Myometrial cell (primary cell): ENCODE measurements around the gene C1RL. TPM values are rescaled to one million over a fixed set of nuclear protein-coding genes. Genes with fewer than 3 reads are reported as not detected.

Source experiments
- total RNA-seq: library from RNA; depleted of rRNA; stranded (reverse); fragments of >200 nt; gene quantifications from 2 replicates; pipeline ENCODE4 v1.2.3, GENCODE V29; 2015

Gene C1RL
- 34.3 and 48.2 TPM in 2 replicates for total RNA-seq

GRCh38 chr12:7108796-7109571 lies at the start of gene C1RL:
C1RL (minus strand) TSS chr12:7109214; CDS start chr12:7109180, 34 bp downstream.

GRCh38 chr12:7129872-7130691 lies 21.1 kb upstream of the C1RL start, which contains the start of gene CLSTN3:
CLSTN3 (plus strand) TSS chr12:7130371; CDS start chr12:7130649, 278 bp downstream.

GRCh38 chr12:7128681-7129286 lies 19.8 kb upstream of the C1RL start, which contains the start of gene RBP5:
RBP5 (minus strand) TSS chr12:7128889; CDS start chr12:7128775, 114 bp downstream.

GRCh38 chr12:7092229-7092985 lies 16.6 kb downstream of the C1RL start, which contains the start of gene C1R:
C1R (minus strand) TSS chr12:7092445; CDS start chr12:7092388, 57 bp downstream.

GRCh38 chr12:7060353-7060954 lies 48.6 kb downstream of the C1RL start, which contains the start of gene C1S:
C1S (plus strand) TSS chr12:7060718; CDS start chr12:7061913, 1,195 bp downstream.

Other genes starting within 250 kb of the C1RL start
- 1,607 and 1,656 TPM in 2 replicates for gene TPI1, start 241.7 kb downstream of the C1RL start, total RNA-seq
- 4.9 and 12.8 TPM in 2 replicates for gene SPSB2, start 235.9 kb downstream of the C1RL start, total RNA-seq
- 13.0 and 18.8 TPM in 2 replicates for gene LRRC23, start 204.4 kb downstream of the C1RL start, total RNA-seq
- gene ENO2, start 194.6 kb downstream of the C1RL start, total RNA-seq: 8.9 and 9.0 TPM in 2 replicates
- 12.7 and 13.8 TPM in 2 replicates for gene ATN1, start 181.3 kb downstream of the C1RL start, total RNA-seq
- not detected in 2 replicates for gene RNU7-1, start 165.4 kb downstream of the C1RL start, total RNA-seq
- gene C12orf57, start 165.2 kb downstream of the C1RL start, total RNA-seq: 314 and 317 TPM in 2 replicates
- gene PTPN6, start 157.9 kb downstream of the C1RL start, total RNA-seq: not detected in 2 replicates
- 393 and 424 TPM in 2 replicates for gene PHB2, start 138.6 kb downstream of the C1RL start, total RNA-seq
- gene EMG1, start 138.3 kb downstream of the C1RL start, total RNA-seq: 46.7 and 53.5 TPM in 2 replicates
- 32.0 and 36.5 TPM in 2 replicates for gene LPCAT3, start 90.7 kb downstream of the C1RL start, total RNA-seq
- gene C1S, start 48.5 kb downstream of the C1RL start, total RNA-seq: 70.9 and 75.1 TPM in 2 replicates
- 125 and 158 TPM in 2 replicates for gene C1R, start 16.8 kb downstream of the C1RL start, total RNA-seq
- not detected in 2 replicates for gene RBP5, start 19.7 kb upstream of the C1RL start, total RNA-seq
- gene CLSTN3, start 21.2 kb upstream of the C1RL start, total RNA-seq: 8.6 and 16.0 TPM in 2 replicates
- 25.2 and 27.7 TPM in 2 replicates for gene PEX5, start 80.5 kb upstream of the C1RL start, total RNA-seq
- gene ACSM4, start 194.9 kb upstream of the C1RL start, total RNA-seq: not detected in 2 replicates